ENCODE results near the gene EXOC8.

EXOC8 gene

DNA sequence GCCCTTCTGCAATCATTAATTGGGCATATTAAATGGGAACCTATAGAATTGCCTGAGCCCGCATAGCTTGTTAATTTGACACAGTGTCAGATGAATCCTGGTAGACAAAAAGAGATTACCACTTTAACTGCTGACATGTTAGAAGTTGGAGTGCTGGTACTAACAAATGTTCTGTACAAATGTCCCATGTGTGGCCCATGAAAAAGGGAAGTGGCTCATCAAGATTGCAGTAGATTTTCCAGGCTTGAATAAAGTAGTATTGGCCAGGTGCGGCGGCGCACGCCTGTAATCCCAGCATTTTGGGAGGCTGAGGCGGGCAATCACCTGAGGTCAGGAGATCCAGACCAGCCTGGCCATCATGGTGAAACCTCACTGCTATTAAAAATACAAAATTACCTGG, 51.0 kb downstream of the EXOC8 start:
- no peak for DNase-seq (ENCODE audit: low read depth)
- TF ChIP-seq, protein P1, sequence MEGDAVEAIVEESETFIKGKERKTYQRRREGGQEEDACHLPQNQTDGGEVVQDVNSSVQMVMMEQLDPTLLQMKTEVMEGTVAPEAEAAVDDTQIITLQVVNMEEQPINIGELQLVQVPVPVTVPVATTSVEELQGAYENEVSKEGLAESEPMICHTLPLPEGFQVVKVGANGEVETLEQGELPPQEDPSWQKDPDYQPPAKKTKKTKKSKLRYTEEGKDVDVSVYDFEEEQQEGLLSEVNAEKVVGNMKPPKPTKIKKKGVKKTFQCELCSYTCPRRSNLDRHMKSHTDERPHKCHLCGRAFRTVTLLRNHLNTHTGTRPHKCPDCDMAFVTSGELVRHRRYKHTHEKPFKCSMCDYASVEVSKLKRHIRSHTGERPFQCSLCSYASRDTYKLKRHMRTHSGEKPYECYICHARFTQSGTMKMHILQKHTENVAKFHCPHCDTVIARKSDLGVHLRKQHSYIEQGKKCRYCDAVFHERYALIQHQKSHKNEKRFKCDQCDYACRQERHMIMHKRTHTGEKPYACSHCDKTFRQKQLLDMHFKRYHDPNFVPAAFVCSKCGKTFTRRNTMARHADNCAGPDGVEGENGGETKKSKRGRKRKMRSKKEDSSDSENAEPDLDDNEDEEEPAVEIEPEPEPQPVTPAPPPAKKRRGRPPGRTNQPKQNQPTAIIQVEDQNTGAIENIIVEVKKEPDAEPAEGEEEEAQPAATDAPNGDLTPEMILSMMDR (IDR thresholded peaks at IDR 0.05; ENCODE audit: control insufficient read depth, insufficient read depth, low read depth, low read length, missing control alignments) = no peak
- H3K4me3 ChIP-seq (ENCODE audit: control insufficient read depth, low read depth, low read length) = no peak overlapping the region

DNA sequence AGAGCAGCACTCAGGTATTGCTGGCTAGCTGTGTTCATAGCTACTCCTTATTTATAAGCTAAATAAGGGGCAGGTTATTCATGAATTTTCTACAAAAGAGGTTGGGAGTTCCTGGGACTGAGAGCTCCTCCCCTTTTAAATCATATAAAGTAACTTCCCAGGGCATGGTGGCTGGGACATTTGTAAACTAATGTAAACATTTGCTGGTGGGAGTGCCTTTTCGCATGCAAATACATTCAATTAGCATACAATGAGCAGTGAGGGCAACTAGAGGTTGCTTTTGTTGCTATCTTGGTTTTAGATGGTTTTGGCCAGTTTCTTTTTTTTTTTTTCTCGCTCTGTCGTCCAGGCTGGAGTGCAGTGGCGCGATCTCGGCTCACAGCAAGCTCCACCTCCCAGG, 53.2 kb downstream of the EXOC8 start:
- TF ChIP-seq, protein P1 (IDR thresholded peaks at IDR 0.05; ENCODE audit: control insufficient read depth, insufficient read depth, low read depth, low read length, missing control alignments) = no peak
- H3K4me3 ChIP-seq (ENCODE audit: control insufficient read depth, low read depth, low read length) = no peak overlapping the region
- no peak for DNase-seq (ENCODE audit: low read depth)

Data from AG09309 (cell line).